ENCODE results near the gene PADI3.

DNA sequence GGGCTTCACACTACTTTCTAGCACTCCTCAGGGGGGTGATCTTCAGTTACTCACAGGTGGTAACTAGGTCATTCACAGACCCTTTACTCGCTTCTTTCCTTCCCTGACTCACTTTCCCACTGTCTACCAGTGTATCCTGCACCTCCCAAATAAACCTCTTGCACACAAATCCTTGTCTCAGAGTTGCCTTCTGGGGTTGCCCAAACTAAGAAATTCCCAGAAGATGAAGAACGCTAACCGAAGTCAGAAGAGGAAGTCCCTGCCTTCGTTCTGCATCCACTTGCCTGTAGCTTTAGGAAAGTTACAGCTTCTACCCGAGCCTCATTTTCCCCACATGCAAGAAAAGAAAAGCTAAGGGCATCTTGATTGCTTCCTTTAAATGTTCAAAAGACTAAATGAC is 47.2 kb downstream of the PADI3 start:
- no peak for TF ChIP-seq POLR2A (IDR thresholded peaks at IDR 0.05)
- TF ChIP-seq CTCF (IDR thresholded peaks at IDR 0.05): no peak
- no peak for TF ChIP-seq POLR2AphosphoS5 (IDR thresholded peaks at IDR 0.05)
